Measurements from ENCODE around the gene DSC1. TPM values are rescaled to one million over a fixed set of nuclear protein-coding genes. Genes with fewer than 3 reads are reported as not detected.

The DSC1 gene
- total and polyA plus RNA-seq, 2 of the 13 experiments (the other 11 are each of a cell fraction or from before 2014, with no cell fraction given), result not detected

- no peak for TF ChIP-seq ISL2 (CRISPR knock-in tag; IDR thresholded peaks at IDR 0.05)
- TF ChIP-seq TARDBP (CRISPR knock-in tag; IDR thresholded peaks at IDR 0.05), result no peak
- TF ChIP-seq RAD51 (IDR thresholded peaks at IDR 0.05; ENCODE audit: borderline replicate concordance), result no peak
- TF ChIP-seq TCF7 (IDR thresholded peaks at IDR 0.05; ENCODE audit: low read depth), result no peak
- no peak for TF ChIP-seq POLR2G (IDR thresholded peaks at IDR 0.05; ENCODE audit: low read depth, low read length)
- no peak for TF ChIP-seq DR1 (CRISPR knock-in tag; IDR thresholded peaks at IDR 0.05)
- no peak for TF ChIP-seq ZNF331 (CRISPR knock-in tag; IDR thresholded peaks at IDR 0.05)
- TF ChIP-seq IRF2 (CRISPR knock-in tag; IDR thresholded peaks at IDR 0.05), result no peak
- no peak for TF ChIP-seq ZNF224 (CRISPR knock-in tag; IDR thresholded peaks at IDR 0.05)
- no peak for TF ChIP-seq ZNF644 (CRISPR knock-in tag; IDR thresholded peaks at IDR 0.05; ENCODE audit: low read depth)
- TF ChIP-seq, protein P1, sequence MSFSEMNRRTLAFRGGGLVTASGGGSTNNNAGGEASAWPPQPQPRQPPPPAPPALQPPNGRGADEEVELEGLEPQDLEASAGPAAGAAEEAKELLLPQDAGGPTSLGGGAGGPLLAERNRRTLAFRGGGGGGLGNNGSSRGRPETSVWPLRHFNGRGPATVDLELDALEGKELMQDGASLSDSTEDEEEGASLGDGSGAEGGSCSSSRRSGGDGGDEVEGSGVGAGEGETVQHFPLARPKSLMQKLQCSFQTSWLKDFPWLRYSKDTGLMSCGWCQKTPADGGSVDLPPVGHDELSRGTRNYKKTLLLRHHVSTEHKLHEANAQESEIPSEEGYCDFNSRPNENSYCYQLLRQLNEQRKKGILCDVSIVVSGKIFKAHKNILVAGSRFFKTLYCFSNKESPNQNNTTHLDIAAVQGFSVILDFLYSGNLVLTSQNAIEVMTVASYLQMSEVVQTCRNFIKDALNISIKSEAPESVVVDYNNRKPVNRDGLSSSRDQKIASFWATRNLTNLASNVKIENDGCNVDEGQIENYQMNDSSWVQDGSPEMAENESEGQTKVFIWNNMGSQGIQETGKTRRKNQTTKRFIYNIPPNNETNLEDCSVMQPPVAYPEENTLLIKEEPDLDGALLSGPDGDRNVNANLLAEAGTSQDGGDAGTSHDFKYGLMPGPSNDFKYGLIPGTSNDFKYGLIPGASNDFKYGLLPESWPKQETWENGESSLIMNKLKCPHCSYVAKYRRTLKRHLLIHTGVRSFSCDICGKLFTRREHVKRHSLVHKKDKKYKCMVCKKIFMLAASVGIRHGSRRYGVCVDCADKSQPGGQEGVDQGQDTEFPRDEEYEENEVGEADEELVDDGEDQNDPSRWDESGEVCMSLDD (CRISPR knock-in tag; IDR thresholded peaks at IDR 0.05; ENCODE audit: borderline replicate concordance), result no peak
- 97% methylated on average over 3 of the region's 3 CpGs for WGBS (ENCODE audit: low lambda C conversion rate)
- no TSS peak for BruUV-seq (replicated peaks)
- in situ Hi-C loops (cut with HindIII; ENCODE audit: extremely low pct_ligation_motif_present, low pct_unique_long_range_greater_than_20kb), result loop anchor here (5.0 kb wide), 1 partner anchor 138 kb away; no protein-coding TSS in a partner anchor
- Histone ChIP-seq H2AFZ (ENCODE audit: low read length) (no peak overlapping the region), H4K20me1 (ENCODE audit: insufficient read depth, low read length) (no peaks in the 10 kb centered on the region), H3K79me2 (ENCODE audit: insufficient read depth, low read length) (peaks cover 16% of the 10 kb centered on the region), H3K4me3 (replicated peaks in 1 of 3; ENCODE audit: insufficient read depth in 1 of 3, low read depth in 2 of 3, low read length in 3 of 3) (no peak overlapping the region), H3K9me3 (ENCODE audit: low read length) (no peaks in the 10 kb centered on the region), H3K36me3 (replicated peaks in 1 of 2; ENCODE audit: control insufficient read depth in 1 of 2, insufficient read depth in 2 of 2, low read length in 2 of 2) (no peaks in the 10 kb centered on the region), H3K4me2 (ENCODE audit: low read depth, low read length) (no peak overlapping the region), H3K9ac (ENCODE audit: insufficient read depth, low read depth, low read length) (no peak overlapping the region), H3K27me3 (ENCODE audit: control insufficient read depth in 1 of 2, insufficient read depth in 2 of 2, low read length in 2 of 2) (no peaks in the 10 kb centered on the region; a peak in 1 of 5 replicates), H3K27ac (ENCODE audit: extremely low read length, insufficient read depth, low read length) (no peak overlapping the region), H3K4me1 (ENCODE audit: insufficient read depth, low read length) (peaks cover 19% of the 10 kb centered on the region)
- no peak for DNase-seq (ENCODE audit: low spot score)
- intact Hi-C loops (cut with micrococcal nuclease; ENCODE audit: unreplicated experiment), result loop anchor here (5.0 to 10.0 kb wide), 3 partner anchors 60 to 408 kb away; partner anchors contain the start of genes DSC3 and DSG2
- FAIRE-seq, result no peak
- no peak for ATAC-seq
- CTCF ChIA-PET (ENCODE audit: low intra/inter-chr PET ratio, low total read pairs), result no interaction called here
- POLR2A ChIA-PET, result interaction anchor here (0.7 to 4.9 kb wide), 2 partner anchors 11 to 139 kb away, joined by 3 to 50 read pairs; no protein-coding TSS in a partner anchor
Observed at GRCh38 chr18:31104444-31104843, 58.2 kb downstream of the DSC1 start.

Measured in HepG2 (cell line).